ENCODE data around the gene SLC25A23.
"Not testable (repeated sequence)": the region's sequence is repeated elsewhere in the genome, so short reads cannot be mapped to it uniquely, and the experiment has no call there.

The SLC25A23 gene

DNA sequence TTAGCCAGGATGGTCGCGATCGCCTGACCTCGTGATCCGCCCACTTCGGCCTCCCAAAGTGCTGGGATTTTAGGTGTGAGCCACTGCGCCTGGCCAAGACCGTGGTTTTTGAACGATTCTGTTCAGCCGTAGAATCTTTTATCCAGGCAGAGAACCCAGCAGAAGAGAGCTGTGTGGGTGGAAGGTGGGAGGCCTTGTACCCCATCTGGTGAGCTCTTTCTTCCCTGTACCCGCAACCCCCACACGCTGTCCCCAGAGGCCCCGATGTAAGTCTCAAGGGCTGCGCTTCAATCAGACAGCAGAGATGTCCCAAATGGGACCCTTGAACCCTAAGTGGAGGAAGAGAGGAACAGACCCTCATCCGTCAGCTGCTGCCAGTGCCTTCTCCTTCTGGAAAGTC is 3.7 kb downstream of the SLC25A23 start:
- no peak for DNase-seq

DNA sequence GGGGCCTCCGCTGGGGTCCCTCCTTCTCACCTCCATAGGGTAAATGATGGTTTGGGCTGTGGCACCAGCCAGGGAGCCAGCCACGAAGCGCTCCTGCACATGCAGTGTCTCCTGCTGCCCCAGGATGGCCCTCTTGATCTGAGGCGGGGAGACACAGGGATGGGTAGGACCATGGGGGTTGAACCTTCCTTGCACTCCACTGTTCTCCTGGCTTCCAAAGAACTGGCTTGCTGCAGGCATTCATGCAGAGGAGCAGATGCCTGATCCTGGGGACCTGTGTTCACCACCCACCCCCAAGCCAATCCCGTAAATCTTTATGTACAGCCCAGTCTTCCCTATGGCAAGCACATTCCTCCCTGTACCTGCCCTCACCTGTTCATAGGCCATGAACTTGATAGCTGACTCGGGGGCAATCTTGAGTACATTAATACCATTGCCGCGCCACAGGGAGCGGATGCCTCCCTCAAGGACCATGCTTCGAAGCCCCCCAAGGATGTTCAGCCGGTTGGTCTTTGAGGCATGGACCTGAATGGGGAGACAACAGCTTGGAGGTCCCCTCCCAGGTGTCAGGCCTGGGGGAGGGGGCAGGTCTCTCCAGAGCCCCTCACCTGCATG is 5.5 kb downstream of the SLC25A23 start:
- no peak for DNase-seq

DNA sequence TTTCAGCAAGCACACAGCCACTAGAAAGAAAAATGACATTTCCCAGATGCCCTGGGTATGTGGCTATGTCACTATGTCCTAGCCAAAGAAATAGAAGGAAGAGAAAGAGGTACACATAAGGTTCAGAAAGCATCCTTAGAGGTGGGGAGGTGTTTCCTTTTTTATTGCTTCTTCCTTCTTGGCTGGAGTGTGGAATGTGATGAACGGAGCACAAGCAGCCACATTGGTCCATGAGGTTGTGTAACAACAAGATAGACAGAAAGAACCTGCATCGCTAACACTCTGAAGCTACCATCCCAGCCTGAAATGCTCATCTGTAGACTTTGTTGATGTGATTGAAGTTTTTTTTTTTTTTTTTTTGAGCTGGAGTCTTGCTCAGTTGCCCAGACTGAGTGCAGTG is 6.7 kb downstream of the SLC25A23 start:
- no peak for DNase-seq

DNA sequence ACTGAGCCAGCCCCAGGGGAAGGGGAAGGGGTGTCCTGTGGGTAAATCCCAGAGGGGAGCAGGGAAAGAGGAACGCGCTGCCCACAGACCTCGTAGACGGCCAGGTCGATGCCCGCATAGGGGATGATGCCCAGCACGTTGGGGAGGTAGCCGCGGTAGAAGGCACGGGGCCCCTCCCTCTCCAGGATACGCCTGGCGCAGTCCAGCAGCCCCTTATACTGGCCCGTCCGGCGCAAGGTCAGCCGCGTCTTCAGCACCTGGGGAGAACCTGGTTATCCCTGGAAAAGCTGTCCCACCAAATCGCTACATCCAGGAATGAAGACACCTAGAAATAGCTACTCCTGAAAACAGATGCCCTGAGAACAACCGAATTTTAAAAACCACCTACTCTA is 7.4 kb downstream of the SLC25A23 start:
- DNase-seq: no peak

DNA sequence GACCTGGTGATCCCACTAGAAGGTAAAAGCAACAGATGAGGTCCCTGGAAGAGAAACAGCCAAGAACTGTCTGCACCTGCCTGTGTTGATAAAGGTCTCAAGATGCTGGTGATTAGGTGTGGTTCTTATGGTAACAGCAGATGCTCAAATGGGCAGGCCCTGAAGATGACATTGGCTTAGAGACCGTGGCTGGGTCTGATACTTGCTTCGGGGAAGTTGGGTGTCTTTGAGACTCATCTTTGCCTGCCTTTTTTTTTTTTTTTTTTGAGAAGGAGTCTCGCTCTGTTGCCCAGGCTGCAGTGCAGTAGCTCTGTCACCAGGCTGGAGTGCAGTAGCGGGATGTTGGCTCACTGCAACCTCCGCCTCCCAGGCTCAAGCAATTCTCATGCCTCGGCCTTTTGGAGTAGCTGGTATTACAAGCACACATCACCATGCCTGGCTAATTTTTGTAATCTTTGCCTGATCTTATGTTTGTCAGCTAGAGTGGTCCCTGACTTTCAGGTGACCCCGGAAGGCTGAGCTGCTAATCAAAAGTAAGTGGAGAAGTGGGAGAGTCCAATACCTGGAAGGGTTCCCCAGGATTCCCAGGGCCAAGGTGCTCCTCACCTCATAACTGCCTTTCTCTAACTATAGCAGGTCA is 7.9 kb downstream of the SLC25A23 start:
- DNase-seq: no peak

DNA sequence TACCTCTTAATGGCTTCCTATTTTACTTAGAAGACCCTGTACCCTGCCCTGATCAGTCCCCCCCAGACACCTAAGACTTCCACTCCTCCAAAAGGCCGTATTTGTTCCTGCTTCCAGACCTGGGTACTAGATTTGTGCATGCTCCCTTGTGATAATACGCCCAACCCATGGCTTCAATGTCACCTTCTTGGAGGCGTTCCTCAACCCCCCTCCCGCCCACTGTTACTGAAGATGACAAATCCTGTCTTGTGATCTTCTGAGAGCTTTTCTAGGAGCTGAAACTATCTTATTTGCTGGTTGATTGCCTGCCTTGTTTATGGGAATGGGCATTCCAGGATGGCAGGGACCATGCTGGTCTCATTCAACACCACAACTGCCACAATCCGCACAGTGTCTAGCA is 9.4 kb downstream of the SLC25A23 start:
- no peak for DNase-seq

DNA sequence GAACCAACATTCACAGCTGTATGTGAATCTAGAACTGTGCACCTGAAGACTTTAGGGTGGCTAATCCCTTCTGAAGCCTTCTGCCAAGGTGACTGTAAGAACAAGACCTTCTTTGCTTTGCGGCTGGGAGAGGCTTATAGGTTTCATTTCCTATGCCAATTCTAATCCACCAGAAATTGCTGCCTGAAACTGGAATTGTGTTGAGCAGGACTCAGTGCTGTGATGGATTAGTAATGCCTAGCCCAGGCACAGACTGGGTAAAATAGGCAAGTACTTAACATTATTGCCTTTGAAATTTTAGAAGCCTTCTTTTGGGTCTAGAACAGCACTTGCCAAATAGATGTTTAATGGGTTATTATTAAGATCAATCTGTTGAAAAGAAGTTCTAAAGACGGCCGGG is 11.5 kb downstream of the SLC25A23 start:
- no peak for DNase-seq

DNA sequence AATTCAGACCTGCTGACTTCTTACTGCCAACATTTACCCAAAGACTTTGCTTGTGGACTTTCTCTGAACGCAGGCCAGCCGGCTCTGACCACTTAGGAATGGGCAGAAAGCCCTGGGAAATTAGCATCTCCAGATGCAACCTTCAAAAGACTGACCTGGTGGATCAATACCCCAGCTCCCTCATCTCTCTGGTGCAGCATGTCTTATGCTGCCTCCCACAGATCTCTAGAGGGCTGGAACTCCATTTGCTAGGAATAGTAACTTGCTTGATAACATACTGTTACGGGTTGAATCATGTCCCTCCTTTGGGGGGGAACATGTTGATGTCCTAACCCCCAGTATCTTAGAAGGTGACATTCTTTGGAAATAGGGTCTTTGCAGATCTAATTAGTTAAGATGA is 13.1 kb downstream of the SLC25A23 start:
- DNase-seq: no peak

DNA sequence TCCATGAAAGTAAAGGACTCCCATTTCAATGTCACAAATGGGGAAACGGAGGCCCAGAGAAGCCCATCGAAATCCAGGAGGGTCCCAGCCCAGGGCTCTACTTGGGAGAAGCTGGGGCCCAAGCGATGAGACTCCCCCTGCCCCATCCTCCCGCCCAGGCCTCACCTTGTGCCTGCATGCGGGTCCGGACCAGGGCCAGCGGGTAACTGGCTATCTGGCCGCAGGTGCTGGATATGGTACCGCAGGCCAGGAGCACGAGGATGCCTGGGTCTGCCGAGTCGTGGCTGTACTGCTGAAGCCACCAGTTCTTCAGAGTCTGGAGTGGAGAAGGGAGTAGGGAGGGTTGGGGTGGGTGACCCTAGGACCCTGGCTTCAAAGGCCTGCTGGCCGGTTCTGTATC is 15.6 kb downstream of the SLC25A23 start:
- DNase-seq: no peak

DNA sequence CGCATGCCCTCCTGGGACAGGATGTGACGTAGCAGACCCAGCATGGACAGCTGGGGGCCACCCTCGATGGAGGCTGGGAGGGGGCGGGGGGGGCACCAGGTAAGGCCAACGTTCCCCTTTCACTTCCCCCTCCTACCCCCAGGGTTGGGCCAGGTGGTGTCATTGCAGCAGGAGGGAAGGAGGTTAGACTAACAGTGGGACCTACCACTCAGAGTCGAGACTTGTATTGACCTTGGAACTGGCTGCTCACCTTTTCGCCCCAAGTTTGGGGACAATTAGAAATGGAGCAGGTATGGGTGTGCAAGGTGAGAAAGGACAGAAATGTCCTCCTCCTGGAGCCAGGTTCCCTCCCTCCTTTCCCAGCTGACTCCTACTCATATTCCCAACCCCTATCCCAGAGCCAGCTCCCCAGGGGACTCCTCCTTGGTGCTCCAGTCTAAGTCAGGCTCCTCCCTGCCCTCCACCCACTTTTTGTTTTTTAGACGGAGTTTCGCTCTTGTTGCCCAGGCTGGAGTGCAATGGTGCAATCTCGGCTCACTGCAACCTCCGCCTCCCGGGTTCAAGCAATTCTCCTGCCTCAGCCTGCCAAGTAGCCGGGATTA is 17.4 kb downstream of the SLC25A23 start:
- DNase-seq: no peak

DNA sequence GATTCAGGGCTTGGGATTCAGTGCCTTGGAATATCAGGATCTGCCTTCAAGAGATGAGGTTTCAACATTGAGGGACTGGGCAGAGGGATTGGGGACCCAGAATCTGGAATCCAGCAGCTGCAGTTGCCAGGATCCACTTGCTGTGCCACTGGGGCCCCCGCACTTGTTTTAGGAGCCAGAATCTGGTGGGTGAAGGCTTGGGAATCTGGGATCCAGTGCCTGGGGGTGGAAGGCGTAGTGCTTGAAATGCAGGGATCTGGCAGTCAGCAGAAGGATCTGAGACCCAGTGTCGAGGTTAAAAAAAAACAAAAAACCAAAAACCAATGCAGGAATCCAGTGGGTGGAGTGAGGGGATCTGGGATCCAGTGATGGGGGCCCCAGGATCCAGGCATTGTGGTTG is 18.7 kb downstream of the SLC25A23 start:
- DNase-seq: no peak

DNA sequence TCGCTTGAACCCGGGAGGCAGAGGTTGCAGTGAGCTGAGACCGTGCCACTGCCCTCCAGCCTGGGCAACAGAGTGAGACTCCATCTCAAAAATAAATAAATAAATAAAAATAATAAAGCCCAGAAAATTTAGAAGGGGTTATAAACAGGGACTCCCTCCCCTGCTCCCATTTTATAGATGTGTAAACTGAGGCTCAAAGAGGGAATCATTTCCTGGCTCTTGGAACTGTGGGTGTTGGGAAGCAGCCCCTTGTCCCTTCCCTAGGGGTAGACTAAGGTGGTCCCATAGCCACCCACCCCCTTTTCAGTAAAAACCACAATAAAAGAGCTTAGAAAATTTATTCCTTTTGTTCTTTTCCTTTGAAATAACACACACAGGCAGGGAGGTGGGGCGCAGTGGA is 19.8 kb downstream of the SLC25A23 start:
- no peak for DNase-seq

DNA sequence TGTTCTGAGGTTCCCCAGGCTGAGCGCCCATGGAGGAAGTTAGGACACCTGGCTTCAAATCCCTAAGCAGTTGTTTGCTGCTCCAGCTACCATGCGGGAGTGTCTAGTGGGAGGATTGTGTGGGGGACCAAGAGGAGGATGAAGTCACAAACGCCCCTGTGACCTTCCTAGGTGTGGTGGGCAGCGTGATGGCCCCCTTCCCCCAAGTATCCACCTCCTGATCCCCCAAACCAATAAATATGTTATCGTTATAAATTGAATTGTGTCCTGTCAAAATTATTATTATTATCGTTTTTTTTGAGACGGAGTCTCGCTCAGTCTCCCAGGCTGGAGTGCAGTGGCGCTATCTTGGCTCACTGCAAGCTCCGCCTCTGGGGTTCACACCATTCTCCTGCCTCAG is 25.9 kb downstream of the SLC25A23 start, which contains the start of gene SLC25A41:
TSS of gene SLC25A41 (minus strand) at position 101 of the 400 bp plus-strand sequence. CDS start at position 31, 70 bp downstream.
- DNase-seq: no peak

DNA sequence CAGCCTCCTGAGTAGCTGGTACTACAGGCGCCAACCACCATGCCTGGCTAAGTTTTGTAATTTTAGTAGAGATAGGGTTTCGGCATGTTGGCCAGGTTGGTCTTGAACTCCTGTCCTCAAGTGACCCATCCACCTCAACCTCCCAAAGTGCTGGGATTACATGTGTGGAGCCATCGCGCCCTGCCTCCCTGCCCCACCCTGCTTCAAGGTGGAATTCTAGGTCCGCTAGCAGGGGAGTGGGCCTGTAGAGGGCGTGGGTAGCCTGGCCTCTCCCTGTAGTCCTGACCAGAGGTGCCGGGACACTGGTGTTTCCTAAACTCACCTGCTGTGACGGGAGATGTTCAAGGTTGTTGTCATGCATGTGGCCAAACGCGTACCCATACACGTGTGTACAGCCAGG is 26.4 kb downstream of the SLC25A23 start:
- no peak for DNase-seq

DNA sequence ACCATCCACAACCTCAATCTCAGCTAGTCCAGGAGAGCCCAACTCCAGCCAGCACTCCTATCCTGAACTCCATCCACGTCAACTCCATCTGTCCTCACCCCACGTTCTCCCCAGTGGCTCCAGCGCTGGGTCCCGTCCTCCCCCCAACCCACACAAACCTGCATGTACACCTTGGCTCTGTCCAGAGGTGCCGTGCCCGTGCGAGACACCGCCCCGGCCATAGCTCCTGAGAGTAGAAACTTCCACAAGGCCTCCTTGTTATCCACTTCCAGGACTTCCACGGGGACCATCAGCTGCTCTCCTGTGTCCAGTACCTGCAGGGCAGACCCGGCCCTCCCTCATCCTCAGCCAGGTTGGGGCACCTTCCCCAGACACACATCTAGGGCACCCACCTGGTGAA is 27.7 kb downstream of the SLC25A23 start:
- DNase-seq: no peak

DNA sequence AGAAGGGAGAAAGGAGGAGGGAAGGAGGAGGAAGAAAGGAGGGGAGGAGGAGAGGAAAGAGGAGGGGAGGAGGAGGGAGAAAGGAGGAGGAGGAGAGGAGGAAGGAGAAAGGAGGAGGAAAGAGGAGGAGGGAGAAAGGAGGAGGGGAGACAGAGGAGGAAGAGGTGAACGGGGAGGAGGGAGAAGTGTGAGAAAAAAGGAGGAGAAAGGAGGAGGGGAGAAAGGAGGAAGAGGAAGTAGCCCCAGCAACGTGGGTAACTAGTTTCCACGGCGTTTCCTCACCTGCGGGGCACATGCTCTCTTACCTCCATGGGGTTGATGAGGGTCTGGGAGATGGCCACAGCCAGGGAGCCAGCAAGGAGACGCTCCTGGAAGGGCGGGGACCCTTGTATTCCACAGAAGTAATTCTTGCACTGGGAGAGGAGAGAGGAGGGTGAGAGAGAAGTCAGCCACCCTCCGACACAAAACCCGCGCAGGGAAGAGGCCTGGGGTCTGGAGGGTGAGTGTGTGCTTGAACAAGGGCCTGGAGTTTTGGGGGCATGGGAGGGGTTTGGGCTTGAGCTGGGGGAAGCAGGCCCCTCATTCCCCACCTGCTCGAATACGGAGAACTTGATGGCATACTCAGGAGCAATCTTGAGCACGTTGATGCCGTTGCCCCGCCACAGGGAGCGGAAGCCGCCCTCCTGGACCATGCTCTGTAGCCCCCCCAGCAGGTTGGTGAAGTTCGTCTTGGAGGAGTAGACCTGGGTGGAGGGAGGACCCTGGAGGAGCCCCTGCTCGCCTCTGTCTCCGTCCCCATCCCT is 30.0 kb downstream of the SLC25A23 start:
- no peak for DNase-seq

DNA sequence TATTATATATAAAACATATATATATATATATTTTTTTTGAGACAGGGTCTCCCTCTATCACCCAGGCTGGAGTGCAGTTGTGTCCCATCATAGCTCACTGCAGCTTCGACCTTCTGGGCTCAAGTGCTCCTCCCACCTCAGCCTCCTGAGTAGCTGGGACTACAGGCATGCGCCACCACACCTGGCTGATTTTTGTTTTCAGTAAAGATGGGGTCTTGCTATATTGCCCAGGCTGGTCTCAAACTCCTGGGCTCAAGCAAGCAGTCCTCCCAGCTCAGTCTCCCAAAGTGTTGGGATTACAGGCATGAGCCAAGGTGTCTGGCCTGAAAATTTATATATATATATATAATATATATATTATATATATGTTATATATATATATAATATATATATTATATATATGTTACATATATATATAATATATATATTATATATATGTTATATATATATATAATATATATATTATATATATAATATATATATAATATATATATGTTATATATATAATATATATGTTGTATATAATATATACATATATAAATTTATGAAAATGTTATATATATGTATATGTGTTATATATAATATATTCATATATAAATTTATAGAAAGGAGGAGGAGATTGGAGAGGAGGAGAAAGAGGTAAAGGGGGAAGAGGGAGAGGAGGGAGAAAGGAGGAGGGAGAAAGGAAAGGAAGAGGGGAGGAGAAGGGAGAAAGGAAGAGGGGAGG is 30.7 kb downstream of the SLC25A23 start:
- DNase-seq: not testable (repeated sequence)

DNA sequence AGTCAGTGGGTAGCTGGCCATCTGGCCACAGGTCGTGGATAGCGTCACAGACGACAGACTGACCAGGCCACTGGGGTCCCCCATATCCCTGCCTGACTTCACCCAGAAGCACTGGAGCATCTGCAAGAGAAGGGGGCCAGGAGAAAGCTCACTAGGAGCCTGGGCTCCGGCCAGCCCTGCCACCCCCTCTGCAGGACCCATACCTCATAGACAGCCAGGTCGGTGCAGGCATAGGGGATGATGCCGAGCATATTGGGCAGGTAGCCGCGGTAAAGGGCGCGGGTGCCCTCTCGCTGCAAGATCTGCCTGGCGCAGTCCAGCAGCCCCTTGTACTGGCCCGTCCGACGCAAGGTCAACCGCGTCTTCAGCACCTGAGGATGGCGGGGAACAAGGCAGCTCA is 32.5 kb downstream of the SLC25A23 start:
- DNase-seq: no peak

DNA sequence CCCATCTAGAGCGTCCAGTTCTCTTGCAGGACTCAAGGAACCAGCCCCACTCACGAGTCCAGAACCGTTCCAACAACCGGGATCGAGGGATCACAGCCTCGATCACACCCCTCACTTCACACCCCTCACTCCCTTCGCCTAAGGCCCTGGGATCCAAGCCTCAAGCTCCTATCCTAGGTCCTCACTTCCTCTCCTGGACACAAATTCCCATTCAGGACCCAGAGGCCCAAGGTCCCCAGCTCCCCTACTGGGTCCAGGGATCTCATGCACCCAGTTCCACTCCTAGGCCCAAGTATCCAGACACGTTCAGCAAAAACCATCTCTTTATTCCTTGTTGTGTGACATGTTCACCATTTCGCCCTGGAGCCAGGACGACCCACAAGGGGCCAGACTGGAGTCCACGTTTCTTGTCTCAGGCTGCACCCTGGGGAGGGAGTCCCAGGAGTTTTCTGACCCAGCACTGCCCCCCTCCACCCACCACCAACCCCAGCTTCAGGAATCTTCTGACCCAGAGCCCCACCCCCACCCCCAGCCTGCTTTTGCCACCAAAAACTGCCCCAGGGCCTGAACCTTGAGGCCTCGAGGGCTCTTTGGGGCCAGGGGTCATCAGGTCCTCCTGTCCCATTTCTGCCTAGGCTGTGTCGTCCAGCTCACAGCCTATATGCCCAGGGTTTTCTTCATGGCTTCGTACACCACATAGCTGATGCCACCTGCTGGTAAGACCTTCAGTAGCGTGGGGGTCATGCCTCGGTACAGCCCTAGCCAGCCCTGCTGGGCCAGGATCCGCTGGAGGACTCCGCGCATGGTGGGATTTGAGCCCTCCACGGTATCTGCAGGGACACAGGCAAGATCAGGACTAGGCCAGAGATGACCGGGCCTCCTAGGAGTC is 33.6 kb downstream of the SLC25A23 start:
- DNase-seq: no peak

DNA sequence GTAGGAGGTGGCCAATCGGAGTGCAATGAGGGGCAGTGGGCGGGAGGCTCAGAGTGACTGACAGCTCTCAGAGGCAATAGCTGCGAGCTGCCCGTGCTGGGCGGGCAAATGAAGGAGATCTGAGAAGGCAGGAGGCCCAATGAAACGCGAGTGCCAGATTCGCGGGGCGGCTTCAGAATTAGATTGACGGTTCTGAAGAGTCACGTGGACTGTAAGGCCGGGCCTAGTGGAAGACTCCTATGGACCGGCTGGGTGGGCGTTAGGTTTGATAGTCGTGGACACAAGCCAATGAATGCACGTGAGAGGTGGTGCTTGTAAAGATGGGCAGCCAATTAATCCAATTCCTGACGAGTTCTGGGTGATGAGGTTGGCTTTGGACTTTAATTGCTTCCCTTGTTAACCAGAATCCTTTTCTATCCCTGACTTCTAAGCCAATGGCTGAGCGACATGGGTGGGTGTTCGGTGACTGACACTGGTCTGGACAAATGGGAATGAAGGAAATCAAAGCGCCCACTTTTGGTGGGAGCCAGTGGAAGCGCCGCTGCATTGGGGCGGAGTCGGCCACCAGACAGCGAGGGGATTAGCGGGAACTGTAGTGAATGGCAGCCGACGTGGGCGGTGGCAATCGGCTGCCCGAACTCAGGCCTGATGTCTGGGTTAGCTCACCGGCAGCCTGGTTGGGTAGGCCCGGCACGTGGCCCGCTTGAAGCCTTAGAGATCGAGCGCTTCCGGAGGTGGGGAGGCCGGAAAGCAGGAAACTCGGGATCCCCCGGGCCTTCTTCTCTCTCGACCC is 34.5 kb downstream of the SLC25A23 start:
- DNase-seq: peak; percentile 72
